ENCODE measurements around the gene NUMA1.

The NUMA1 gene

DNA sequence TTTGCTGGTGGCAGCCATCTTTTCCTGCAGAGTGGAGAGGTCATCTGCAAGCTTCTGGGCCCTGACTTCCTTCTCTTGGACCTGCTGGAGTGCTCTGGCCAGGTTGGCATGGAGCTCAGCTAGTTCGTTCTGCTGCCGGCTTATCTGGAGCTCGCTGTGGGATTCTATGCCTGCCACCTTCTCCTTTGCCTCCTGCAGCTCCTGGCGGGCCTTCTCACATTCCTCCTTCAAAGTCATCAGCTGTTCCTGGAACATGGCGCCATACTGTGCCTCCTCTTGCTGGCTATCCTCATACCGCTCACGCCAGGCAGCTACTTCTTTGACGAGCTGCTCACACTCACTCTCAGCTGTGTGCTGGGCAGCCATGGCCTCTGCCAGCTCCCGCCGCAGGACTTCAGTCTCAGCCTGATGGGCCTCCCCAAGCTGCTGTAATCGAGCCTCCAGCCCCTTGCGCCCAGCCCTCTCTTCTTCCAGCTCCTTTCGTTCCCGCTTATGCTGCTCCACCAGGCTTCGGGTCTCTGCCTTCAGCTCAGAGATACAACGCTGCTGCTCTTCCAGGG lies 65.5 kb downstream of the NUMA1 start:
- no peak for DNase-seq (ENCODE audit: low read depth in 2 of 2)

GRCh38 chr11:72013765-72014711 lies 66.3 kb downstream of the NUMA1 start:
- DNase-seq (ENCODE audit: low read depth in 2 of 2), result no peak

- DNase-seq (ENCODE audit: low read depth in 2 of 2), result no peak
Measured at GRCh38 chr11:72012897-72013721, 67.2 kb downstream of the NUMA1 start.

- DNase-seq (ENCODE audit: low read depth in 2 of 2), result no peak
Measured at GRCh38 chr11:72012091-72012630, 68.2 kb downstream of the NUMA1 start.

DNA sequence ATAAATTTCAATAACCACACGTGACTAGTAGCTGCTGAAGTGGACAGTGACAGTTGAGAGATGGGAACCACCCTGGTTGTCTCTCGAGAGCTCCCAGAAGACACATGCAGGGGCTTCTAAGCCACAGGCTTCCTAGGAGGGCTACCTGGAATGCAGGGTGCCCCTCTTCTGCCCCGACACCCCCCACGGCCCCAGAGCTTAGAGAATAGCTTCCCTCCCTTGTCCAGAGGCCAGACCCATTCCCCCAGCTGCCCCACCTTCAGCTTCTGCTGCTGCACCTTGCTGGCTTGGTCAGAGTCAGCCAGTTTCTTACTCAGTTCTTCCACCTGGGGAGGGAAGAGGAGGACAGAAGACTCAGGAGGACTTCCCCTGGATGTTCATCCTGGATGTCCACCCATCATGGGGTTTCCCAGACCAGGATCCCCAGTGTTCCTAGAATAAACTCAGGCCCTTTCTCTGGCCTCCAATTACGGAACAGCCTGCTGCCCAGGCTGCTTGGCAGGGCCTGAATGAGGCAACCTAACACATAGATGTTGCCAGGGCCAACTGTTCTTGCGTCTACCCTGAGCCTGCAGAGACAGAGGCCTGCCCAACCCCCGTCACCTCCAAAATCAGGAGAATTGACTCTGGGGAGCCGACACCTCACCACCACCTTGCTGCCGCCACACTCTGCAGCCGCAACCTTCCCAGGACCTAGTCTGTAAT lies 69.7 kb downstream of the NUMA1 start:
- no peak for DNase-seq (ENCODE audit: low read depth in 2 of 2)

GRCh38 chr11:72009156-72009555 lies 71.2 kb downstream of the NUMA1 start:
- DNase-seq (ENCODE audit: low read depth in 2 of 2), result no peak

GRCh38 chr11:72008728-72009127 lies 71.6 kb downstream of the NUMA1 start:
- no peak for DNase-seq (ENCODE audit: low read depth in 2 of 2)

GRCh38 chr11:72007587-72007986 lies 72.8 kb downstream of the NUMA1 start:
- DNase-seq (ENCODE audit: low read depth in 2 of 2), result no peak

GRCh38 chr11:72007089-72007476 lies 73.3 kb downstream of the NUMA1 start:
- no peak for DNase-seq (ENCODE audit: low read depth in 2 of 2)

GRCh38 chr11:72006309-72007088 lies 73.8 kb downstream of the NUMA1 start:
- DNase-seq (ENCODE audit: low read depth in 2 of 2), result no peak

- DNase-seq (ENCODE audit: low read depth in 2 of 2), result no peak
Measured at GRCh38 chr11:72005347-72006260, 74.7 kb downstream of the NUMA1 start.

GRCh38 chr11:72004515-72005346 lies 75.6 kb downstream of the NUMA1 start:
- DNase-seq (ENCODE audit: low read depth in 2 of 2), result no peak

- no peak for DNase-seq (ENCODE audit: low read depth in 2 of 2)
Measured at GRCh38 chr11:72003776-72004171, 76.6 kb downstream of the NUMA1 start.

- no peak for DNase-seq (ENCODE audit: low read depth in 2 of 2)
Measured at GRCh38 chr11:72002841-72003775, 77.2 kb downstream of the NUMA1 start.

DNA sequence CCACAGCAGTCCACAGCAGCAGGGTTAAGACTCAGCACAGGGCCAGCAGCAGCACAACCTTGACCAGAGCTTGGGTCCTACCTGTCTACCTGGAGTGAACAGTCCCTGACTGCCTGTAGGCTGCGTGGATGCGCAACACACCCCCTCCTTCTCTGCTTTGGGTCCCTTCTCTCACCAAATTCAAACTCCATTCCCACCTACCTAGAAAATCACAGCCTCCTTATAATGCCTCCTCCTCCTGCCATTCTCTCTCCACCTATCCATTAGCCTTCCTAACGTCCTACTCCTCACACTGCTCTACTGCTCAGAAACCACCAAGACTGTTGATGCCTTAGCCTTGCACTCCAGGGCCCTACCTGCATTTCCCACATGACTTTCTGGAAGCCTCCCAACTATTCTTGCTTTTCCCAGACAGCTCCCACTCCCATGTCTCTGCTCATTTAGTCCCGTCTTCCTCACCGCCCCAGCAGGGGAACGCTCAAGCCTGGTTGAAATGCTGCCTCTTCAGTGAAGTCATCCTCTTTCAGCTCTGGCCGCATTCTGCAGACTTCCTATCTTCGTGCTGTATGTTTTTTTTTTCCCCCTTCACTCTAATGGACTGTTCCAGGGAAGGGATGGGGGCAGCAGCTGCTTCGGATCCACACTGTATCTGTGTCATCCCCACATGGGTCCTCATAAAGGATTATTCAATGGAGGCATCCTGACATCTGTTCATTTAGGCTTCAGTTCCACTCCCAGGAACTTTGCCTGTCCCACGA lies 78.3 kb downstream of the NUMA1 start:
- DNase-seq (ENCODE audit: low read depth in 2 of 2), result no peak

DNA sequence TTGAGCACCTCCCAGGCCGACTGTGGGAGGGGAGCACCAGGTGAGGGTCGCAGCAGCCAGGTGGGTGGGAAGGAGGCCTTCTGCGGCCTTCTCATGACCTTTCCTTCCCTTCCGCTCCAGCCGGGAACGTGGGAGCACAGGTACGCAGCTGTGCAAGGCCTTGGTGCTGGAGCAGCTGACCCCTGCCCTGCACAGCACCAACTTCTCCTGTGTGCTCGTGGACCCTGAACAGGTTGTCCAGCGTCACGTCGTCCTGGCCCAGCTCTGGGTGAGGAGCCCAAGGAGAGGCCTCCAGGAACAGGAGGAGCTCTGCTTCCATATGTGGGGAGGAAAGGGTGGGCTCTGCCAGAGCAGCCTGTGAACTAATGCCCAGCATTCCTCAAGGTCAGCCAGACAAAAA lies 79.1 kb downstream of the NUMA1 start:
- DNase-seq (ENCODE audit: low read depth in 2 of 2), result no peak
